ENCODE data around the gene USP47.

Gene USP47

GRCh38 chr11:11805228-11805627 lies 36.5 kb upstream of the USP47 start:
- peaks cover 9% of the 10 kb centered on the region; the same call in 1 of the 2 replicates for H3K4me1 ChIP-seq (ENCODE audit: insufficient read depth, low read length)
- no peak for DNase-seq
- H3K27me3 ChIP-seq (ENCODE audit: insufficient read depth, low read length, poor library complexity) = peaks cover 5% of the 10 kb centered on the region
- H3K79me2 ChIP-seq (ENCODE audit: insufficient read depth, low read length) = no peaks in the 10 kb centered on the region
- no peak overlapping the region for H3K4me3 ChIP-seq (ENCODE audit: low read depth in 1 of 2, low read length in 2 of 2)
- no peaks in the 10 kb centered on the region for H4K20me1 ChIP-seq (ENCODE audit: insufficient read depth, low read length)
- no peaks in the 10 kb centered on the region for H3K9me3 ChIP-seq (ENCODE audit: insufficient read depth, low read length, severe bottlenecking)
- H2AFZ ChIP-seq (ENCODE audit: low read depth, low read length) = no peak overlapping the region
- no peak for ATAC-seq (ENCODE audit: insufficient read depth, low read depth)
- no peak overlapping the region for H3K4me2 ChIP-seq (ENCODE audit: insufficient read depth, low read length)
- TF ChIP-seq EZH2 (IDR thresholded peaks at IDR 0.05; ENCODE audit: borderline replicate concordance, low read depth, low read length, severe bottlenecking) (no peak), CTCF (IDR thresholded peaks at IDR 0.05; ENCODE audit: borderline replicate concordance, extremely low read depth, low read length, poor library complexity, severe bottlenecking) (no peak)
- H3K36me3 ChIP-seq (ENCODE audit: insufficient read depth, low read length) = no peaks in the 10 kb centered on the region
- no peak overlapping the region for H3K9ac ChIP-seq (ENCODE audit: low read depth, low read length)
- no peak overlapping the region for H3K27ac ChIP-seq (ENCODE audit: low read length)

GRCh38 chr11:11806074-11806473 lies 35.7 kb upstream of the USP47 start:
- H3K36me3 ChIP-seq (ENCODE audit: insufficient read depth, low read length) = no peaks in the 10 kb centered on the region
- TF ChIP-seq CTCF (IDR thresholded peaks at IDR 0.05; ENCODE audit: borderline replicate concordance, extremely low read depth, low read length, poor library complexity, severe bottlenecking) = no peak
- no peak for TF ChIP-seq EZH2 (IDR thresholded peaks at IDR 0.05; ENCODE audit: borderline replicate concordance, low read depth, low read length, severe bottlenecking)
- DNase-seq (no peak), ATAC-seq (ENCODE audit: insufficient read depth, low read depth) (no peak)
- no peak overlapping the region for H2AFZ ChIP-seq (ENCODE audit: low read depth, low read length)
- no peak overlapping the region for H3K4me2 ChIP-seq (ENCODE audit: insufficient read depth, low read length)
- no peaks in the 10 kb centered on the region for H3K79me2 ChIP-seq (ENCODE audit: insufficient read depth, low read length)
- peaks cover 9% of the 10 kb centered on the region; the same call in 1 of the 2 replicates for H3K4me1 ChIP-seq (ENCODE audit: insufficient read depth, low read length)
- peaks cover under 1% of the 10 kb centered on the region for H3K27me3 ChIP-seq (ENCODE audit: insufficient read depth, low read length, poor library complexity)
- no peak overlapping the region for H3K27ac ChIP-seq (ENCODE audit: low read length)
- H4K20me1 ChIP-seq (ENCODE audit: insufficient read depth, low read length) = no peaks in the 10 kb centered on the region
- H3K9me3 ChIP-seq (ENCODE audit: insufficient read depth, low read length, severe bottlenecking) = no peaks in the 10 kb centered on the region
- H3K9ac ChIP-seq (ENCODE audit: low read depth, low read length) = no peak overlapping the region
- no peak overlapping the region for H3K4me3 ChIP-seq (ENCODE audit: low read depth in 1 of 2, low read length in 2 of 2)

DNA sequence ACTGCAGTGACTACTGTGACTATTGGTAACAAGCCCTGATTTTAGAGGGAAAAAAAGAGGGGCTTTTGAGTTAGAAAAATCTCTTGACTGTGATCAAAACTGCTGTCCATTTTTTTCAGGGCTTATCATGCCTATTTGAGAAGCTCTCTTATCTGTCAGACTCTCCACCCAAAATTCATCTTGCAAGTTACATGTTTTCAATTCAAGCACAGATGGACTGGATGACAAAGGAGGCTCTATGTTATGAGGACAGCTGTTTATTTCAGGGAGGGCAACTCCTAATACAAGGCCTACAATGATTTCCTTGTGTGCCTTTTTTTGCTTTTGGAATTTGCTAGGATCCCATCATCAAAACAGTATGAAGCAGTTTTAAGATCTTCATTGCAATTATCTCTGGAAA lies 35.2 kb upstream of the USP47 start:
- Histone ChIP-seq H4K20me1 (ENCODE audit: insufficient read depth, low read length) (no peaks in the 10 kb centered on the region), H3K27me3 (ENCODE audit: insufficient read depth, low read length, poor library complexity) (no peaks in the 10 kb centered on the region), H3K4me3 (ENCODE audit: low read depth in 1 of 2, low read length in 2 of 2) (no peak overlapping the region), H3K36me3 (ENCODE audit: insufficient read depth, low read length) (no peaks in the 10 kb centered on the region), H3K4me2 (ENCODE audit: insufficient read depth, low read length) (no peak overlapping the region), H3K79me2 (ENCODE audit: insufficient read depth, low read length) (no peaks in the 10 kb centered on the region), H3K9ac (ENCODE audit: low read depth, low read length) (no peak overlapping the region), H3K4me1 (ENCODE audit: insufficient read depth, low read length) (peaks cover 9% of the 10 kb centered on the region; the same call in 1 of the 2 replicates), H2AFZ (ENCODE audit: low read depth, low read length) (no peak overlapping the region), H3K9me3 (ENCODE audit: insufficient read depth, low read length, severe bottlenecking) (no peaks in the 10 kb centered on the region), H3K27ac (ENCODE audit: low read length) (no peak overlapping the region)
- ATAC-seq (ENCODE audit: insufficient read depth, low read depth) (no peak), DNase-seq (no peak)
- TF ChIP-seq EZH2 (IDR thresholded peaks at IDR 0.05; ENCODE audit: borderline replicate concordance, low read depth, low read length, severe bottlenecking) = no peak
- no peak for TF ChIP-seq CTCF (IDR thresholded peaks at IDR 0.05; ENCODE audit: borderline replicate concordance, extremely low read depth, low read length, poor library complexity, severe bottlenecking)
